GM12891 (cell line): ENCODE results near the gene F7.

Experiments used
- PAX5 ChIP-seq: IDR thresholded peaks from 2 replicates; pipeline ENCODE4 v1.6.1; 2011; ENCODE audit warnings: low read length, moderate library complexity, mild to moderate bottlenecking; ENCODE audit not compliant: insufficient read depth, severe bottlenecking
- POLR2A ChIP-seq: IDR thresholded peaks from 2 replicates; pipeline ENCODE4 v1.6.1; 2011; ENCODE audit warnings: low read depth, low read length, control low read depth
- POLR2AphosphoS5 ChIP-seq: IDR thresholded peaks from 2 replicates; pipeline ENCODE4 v1.6.1; 2011; ENCODE audit warnings: low read depth, low read length, control low read depth
- SPI1 ChIP-seq: IDR thresholded peaks from 2 replicates; pipeline ENCODE4 v1.6.1; 2011; ENCODE audit warnings: low read depth, low read length, control low read depth
- TAF1 ChIP-seq: IDR thresholded peaks from 2 replicates; pipeline ENCODE4 v1.6.1; 2011; ENCODE audit warnings: low read depth, low read length, control low read depth

DNA sequence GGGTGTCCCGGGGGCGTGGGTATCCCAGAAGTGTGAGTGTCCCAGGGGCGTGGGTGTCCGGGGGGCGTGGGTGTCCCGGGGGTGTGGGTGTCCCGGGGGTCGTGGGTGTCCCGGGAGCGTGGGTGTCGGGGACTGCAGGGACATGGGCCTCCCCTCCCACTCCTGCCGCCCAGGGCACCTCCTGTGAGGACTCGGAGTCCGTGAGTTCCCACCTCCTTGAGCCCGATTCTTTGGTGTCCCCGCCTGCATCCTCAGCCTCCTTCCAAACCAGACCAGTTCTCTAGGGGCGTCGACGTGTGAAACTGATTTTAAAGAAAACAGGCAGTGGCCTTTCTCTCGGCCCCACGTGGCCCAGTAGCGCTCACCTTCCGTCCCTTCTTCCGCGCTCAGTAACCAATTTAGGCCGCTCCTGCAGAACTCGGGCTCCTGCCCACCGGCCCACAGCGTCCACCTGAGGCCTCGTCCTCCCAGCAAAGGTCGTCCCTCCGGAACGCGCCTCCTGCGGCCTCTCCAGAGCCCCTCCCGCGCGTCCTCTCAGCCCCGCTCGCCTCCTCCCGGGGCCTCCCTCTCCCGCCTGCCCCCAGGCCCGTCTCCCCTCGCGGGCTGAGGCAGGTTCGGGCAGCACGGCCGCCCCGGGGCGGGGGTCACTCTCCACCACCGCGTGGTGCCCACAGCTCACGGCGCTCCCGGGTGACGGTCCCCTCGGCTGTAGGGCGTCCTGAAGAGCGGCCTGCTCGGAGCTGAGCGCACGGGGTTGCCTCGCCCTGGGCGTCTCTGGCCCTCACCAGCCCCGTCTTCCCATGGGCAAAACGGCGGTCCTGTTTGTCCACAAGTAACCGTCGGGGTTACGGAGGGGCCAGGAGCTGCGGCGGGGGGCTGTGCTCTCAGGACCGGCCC is 3.8 kb downstream of the F7 start:
- no peak for TF ChIP-seq TAF1
- TF ChIP-seq POLR2AphosphoS5: no peak
- TF ChIP-seq SPI1: no peak
- no peak for TF ChIP-seq POLR2A
- no peak for TF ChIP-seq PAX5
